ENCODE measurements around the gene SLCO4C1.
"Not testable (repeated sequence)": the region's sequence is repeated elsewhere in the genome, so short reads cannot be mapped to it uniquely, and the experiment has no call there.

SLCO4C1 gene, protein sequence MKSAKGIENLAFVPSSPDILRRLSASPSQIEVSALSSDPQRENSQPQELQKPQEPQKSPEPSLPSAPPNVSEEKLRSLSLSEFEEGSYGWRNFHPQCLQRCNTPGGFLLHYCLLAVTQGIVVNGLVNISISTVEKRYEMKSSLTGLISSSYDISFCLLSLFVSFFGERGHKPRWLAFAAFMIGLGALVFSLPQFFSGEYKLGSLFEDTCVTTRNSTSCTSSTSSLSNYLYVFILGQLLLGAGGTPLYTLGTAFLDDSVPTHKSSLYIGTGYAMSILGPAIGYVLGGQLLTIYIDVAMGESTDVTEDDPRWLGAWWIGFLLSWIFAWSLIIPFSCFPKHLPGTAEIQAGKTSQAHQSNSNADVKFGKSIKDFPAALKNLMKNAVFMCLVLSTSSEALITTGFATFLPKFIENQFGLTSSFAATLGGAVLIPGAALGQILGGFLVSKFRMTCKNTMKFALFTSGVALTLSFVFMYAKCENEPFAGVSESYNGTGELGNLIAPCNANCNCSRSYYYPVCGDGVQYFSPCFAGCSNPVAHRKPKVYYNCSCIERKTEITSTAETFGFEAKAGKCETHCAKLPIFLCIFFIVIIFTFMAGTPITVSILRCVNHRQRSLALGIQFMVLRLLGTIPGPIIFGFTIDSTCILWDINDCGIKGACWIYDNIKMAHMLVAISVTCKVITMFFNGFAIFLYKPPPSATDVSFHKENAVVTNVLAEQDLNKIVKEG

GRCh38 chr5:102296178-102296817, at the start of gene SLCO4C1:
SLCO4C1 (minus strand) TSS chr5:102296284; CDS start chr5:102296262, 22 bp downstream.
- in situ Hi-C loops (cut with MboI; ENCODE audit: low sequenced_read_pairs), result no loop called here

GRCh38 chr5:102341681-102342288, 45.7 kb upstream of the SLCO4C1 start:
- in situ Hi-C loops (cut with MboI; ENCODE audit: low sequenced_read_pairs), result no loop called here

DNA sequence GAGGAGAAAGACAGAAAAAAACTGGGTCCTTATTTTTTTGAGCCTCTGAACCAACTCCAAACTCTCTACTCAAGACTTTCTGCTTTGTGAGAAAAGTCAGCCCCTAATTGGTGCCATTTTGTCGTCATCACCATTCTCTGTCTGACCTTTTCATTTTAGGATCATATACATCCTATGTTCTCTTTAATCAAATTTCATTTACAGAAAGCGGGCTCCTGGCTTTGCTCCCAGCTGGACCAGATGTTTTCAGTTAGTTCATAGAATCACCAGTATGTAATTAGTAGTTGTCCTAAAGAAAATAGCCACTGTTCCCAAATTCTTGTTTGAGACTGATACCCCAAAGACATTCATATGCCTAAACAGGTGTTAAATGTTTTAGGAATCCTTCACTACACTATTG, 28.6 kb upstream of the SLCO4C1 start:
- in situ Hi-C loops (cut with MboI; ENCODE audit: low sequenced_read_pairs), result no loop called here

DNA sequence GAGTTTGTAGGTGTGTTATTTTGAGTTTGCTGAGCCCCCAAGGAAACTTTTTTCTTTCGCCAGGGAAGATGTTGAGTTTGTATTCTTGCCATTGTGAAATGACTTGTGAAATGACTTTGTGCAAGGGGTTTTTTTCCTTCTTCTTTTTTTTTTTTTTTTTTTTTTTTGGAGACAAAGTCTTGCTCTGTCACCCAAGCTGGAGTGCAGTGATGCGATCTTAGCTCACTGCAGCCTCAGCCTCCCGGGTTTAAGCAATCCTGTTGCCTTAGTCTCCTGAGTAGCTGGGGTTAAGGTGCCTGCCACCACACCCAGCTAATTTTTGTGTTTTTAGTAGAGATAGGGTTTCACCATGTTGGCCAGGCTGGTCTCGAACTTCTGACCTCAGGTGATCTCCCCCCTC, 22.7 kb upstream of the SLCO4C1 start:
- in situ Hi-C loops (cut with MboI; ENCODE audit: low sequenced_read_pairs), result not testable (repeated sequence)

GRCh38 chr5:102314328-102314727, 18.2 kb upstream of the SLCO4C1 start:
- in situ Hi-C loops (cut with MboI; ENCODE audit: low sequenced_read_pairs), result no loop called here

DNA sequence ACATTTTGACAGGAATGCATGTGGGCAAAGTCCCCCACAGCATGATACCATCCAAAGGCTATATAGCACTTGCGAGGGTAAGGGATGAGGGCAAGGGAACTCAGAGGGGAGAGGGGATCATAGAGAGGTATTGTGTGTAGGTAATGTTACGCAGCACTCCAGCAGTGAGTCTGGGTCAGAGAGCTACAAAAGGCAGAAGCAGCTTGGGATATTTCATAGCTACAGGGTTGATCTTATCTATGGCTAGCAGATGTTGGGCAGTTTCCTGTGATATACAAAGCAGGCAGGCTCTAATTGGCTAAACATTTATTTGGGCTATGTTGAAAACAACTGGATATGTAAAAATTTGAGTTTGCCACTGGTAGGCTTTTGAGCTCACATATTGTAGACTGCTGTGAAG, 17.8 kb upstream of the SLCO4C1 start:
- in situ Hi-C loops (cut with MboI; ENCODE audit: low sequenced_read_pairs), result no loop called here

DNA sequence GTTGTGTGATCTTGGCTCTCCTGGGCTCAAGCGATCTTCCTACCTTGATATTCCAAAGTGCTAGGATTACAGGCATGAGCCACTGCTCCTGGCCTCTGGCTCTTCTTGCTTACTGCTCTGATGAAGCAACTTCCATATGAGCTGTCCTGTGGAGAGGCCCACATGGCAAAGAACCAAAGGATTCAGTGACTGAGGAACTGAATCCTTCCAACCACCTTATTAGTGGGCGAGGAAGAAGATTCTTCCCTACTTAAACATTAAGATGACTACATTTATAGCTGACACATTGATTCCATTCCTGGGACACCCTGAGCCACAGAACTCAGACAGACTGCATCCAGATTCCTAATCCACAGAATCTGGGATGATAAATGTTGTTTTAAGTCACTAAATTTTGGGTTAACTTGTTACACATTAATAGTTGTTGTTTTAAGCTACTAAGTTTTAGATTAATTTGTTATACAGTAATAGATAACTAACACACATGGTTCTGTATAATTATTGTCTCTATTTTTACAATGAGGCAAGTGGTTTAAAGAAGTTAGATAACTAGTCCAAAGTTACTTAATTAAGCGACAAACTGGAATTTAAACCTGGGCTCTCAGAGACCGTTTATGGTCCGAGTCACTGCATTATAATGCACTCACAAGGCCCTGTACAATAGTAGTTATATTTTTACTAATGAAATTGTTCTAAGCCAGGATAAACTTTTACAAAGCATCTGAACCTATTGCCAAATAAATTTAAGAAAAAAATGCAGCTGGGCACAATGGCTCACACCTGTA, 16.7 kb upstream of the SLCO4C1 start:
- in situ Hi-C loops (cut with MboI; ENCODE audit: low sequenced_read_pairs), result no loop called here

- in situ Hi-C loops (cut with MboI; ENCODE audit: low sequenced_read_pairs), result no loop called here
These were observed 13.5 kb upstream of the SLCO4C1 start for GRCh38 chr5:102309586-102309985.

DNA sequence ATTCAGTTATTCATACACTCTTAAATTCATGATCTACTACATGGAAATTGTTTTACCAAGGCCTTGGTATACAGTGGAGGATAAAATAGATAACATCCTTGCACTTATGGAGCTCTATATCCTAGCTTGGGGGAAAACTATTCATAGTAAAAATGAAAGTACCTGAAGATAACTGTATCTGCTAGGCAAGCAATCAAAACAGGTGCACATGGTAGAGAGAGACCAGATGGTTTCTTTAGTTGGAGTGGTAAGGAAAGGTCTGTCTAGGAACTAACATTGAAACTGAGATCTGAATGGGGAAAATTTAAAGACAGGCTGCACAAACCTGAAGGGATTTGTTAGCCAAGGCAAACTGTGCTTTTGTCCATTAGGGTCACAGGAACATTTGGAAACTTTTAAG, 11.1 kb upstream of the SLCO4C1 start:
- in situ Hi-C loops (cut with MboI; ENCODE audit: low sequenced_read_pairs), result no loop called here

GRCh38 chr5:102306121-102306520, 10.0 kb upstream of the SLCO4C1 start:
- in situ Hi-C loops (cut with MboI; ENCODE audit: low sequenced_read_pairs), result no loop called here

GRCh38 chr5:102295534-102296177, 428 bp downstream of the SLCO4C1 start:
- in situ Hi-C loops (cut with MboI; ENCODE audit: low sequenced_read_pairs), result no loop called here

GRCh38 chr5:102294886-102295395, 1.1 kb downstream of the SLCO4C1 start:
- in situ Hi-C loops (cut with MboI; ENCODE audit: low sequenced_read_pairs), result no loop called here

- in situ Hi-C loops (cut with MboI; ENCODE audit: low sequenced_read_pairs), result no loop called here
These were observed 6.1 kb downstream of the SLCO4C1 start for GRCh38 chr5:102290004-102290403.

- in situ Hi-C loops (cut with MboI; ENCODE audit: low sequenced_read_pairs), result no loop called here
These were observed 6.7 kb downstream of the SLCO4C1 start for GRCh38 chr5:102289251-102289899.

DNA sequence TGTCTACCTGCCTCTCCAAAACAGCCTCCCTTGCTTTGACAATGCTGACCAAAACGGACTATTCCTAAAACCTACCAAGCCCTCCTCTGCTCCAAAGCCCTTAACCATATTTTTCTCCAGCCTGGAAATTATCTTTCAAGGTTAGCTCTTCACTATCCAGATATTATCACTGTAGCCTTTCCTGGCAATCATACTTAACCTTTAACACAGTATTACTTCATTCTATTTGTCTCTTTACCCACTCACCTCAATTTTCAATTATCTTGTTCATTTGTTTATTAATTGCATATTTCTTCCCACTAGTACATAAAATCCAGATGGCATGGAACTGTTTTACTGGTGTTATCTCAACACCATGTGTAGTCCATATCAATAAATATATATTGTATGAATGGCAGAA, 7.5 kb downstream of the SLCO4C1 start:
- in situ Hi-C loops (cut with MboI; ENCODE audit: low sequenced_read_pairs), result no loop called here

DNA sequence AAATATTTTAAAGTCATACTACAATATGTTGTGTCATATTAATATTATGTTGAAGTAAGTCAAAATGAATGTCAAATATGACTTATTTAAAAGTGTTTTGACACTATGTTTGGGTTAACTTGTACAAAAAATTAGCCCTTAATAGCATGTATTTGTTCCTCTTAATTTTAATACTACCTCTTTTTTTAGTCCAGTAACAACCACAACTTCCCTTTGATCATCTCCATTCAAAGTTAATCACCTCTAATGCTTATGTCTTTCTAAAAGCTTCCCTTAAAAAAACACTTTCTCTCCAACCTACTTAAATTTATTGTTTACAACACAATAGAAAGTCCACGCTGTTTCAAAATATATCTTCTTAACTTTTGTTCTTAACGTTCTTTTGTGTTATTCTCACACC, 9.6 kb downstream of the SLCO4C1 start:
- in situ Hi-C loops (cut with MboI; ENCODE audit: low sequenced_read_pairs), result no loop called here

GRCh38 chr5:102283102-102283797, 12.8 kb downstream of the SLCO4C1 start:
- in situ Hi-C loops (cut with MboI; ENCODE audit: low sequenced_read_pairs), result no loop called here

DNA sequence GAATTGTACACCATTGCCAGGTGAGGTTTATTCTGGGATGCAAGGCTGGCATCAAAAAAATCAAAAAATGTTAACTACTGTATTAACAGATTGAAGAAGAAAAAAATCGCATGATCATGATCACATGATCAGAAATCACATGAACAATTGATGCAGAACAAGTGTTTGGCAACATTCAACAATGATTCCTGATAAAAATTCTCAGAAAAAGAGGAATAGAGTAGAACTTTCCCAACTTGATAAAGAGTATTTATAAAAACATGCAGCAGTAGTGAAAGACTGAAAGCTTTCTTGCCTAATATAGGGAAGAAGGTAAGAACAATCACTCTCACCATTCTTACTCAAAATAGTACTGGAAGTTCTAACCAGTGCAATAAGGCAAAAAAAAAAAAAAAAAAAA, 16.4 kb downstream of the SLCO4C1 start:
- in situ Hi-C loops (cut with MboI; ENCODE audit: low sequenced_read_pairs), result no loop called here

GRCh38 chr5:102278231-102278630, 17.9 kb downstream of the SLCO4C1 start:
- in situ Hi-C loops (cut with MboI; ENCODE audit: low sequenced_read_pairs), result no loop called here
